CD4-positive, alpha-beta T cell treated with Interleukin-12 subunit alpha and Interleukin-12 subunit beta, for 1 hour (primary cell): ENCODE data around the gene TRIL.
A peak's percentile ranks its signal among the peaks of the same experiment; 100 is the strongest.

Source experiments
- DNase-seq: peaks from one replicate; pipeline ENCODE4 v3.0.0-alpha.2; 2020

Gene TRIL

GRCh38 chr7:28983396-28984190 lies 25.5 kb upstream of the TRIL start:
- DNase-seq: no peak

GRCh38 chr7:28981161-28981465 lies 23.0 kb upstream of the TRIL start:
- no peak for DNase-seq

GRCh38 chr7:28980451-28981160 lies 22.5 kb upstream of the TRIL start:
- DNase-seq: no peak

GRCh38 chr7:28979776-28980175 lies 21.6 kb upstream of the TRIL start:
- DNase-seq: no peak

GRCh38 chr7:28977881-28978280 lies 19.8 kb upstream of the TRIL start:
- no peak for DNase-seq

- no peak for DNase-seq
These were observed 17.9 kb upstream of the TRIL start for GRCh38 chr7:28976022-28976421.

- DNase-seq: no peak
These were observed 15.5 kb upstream of the TRIL start for GRCh38 chr7:28973591-28973990.

GRCh38 chr7:28964056-28964455 lies 5.9 kb upstream of the TRIL start:
- no peak for DNase-seq

GRCh38 chr7:28961972-28962371 lies 3.8 kb upstream of the TRIL start:
- no peak for DNase-seq

GRCh38 chr7:28960071-28960840 lies 2.1 kb upstream of the TRIL start:
- no peak for DNase-seq

GRCh38 chr7:28958980-28959347 lies 834 bp upstream of the TRIL start:
- DNase-seq: no peak

GRCh38 chr7:28957751-28958234 lies 337 bp downstream of the TRIL start:
- no peak for DNase-seq

- no peak for DNase-seq
These were observed 923 bp downstream of the TRIL start for GRCh38 chr7:28957064-28957750.

GRCh38 chr7:28956608-28957063 lies 1.5 kb downstream of the TRIL start:
- peak; percentile 12 for DNase-seq

- DNase-seq: peak; percentile 18
These were observed 2.2 kb downstream of the TRIL start for GRCh38 chr7:28955718-28956607.

GRCh38 chr7:28955356-28955717 lies 2.8 kb downstream of the TRIL start:
- DNase-seq: no peak

- DNase-seq: no peak
These were observed 3.2 kb downstream of the TRIL start for GRCh38 chr7:28954946-28955345.

GRCh38 chr7:28954471-28954870 lies 3.7 kb downstream of the TRIL start:
- DNase-seq: no peak

GRCh38 chr7:28953633-28954032 lies 4.5 kb downstream of the TRIL start:
- no peak for DNase-seq

GRCh38 chr7:28942168-28942567 lies 16.0 kb downstream of the TRIL start:
- no peak for DNase-seq

GRCh38 chr7:28941633-28942032 lies 16.5 kb downstream of the TRIL start:
- DNase-seq: no peak

GRCh38 chr7:28940741-28941384 lies 17.3 kb downstream of the TRIL start:
- no peak for DNase-seq
